ENCODE measurements around the gene DNMT3L. TPM values are rescaled to one million over a fixed set of nuclear protein-coding genes. Genes with fewer than 3 reads are reported as not detected.

Gene DNMT3L
- polyA plus RNA-seq, 1 donor (not counting 4 experiments of a cell fraction or from before 2014, with no cell fraction given): not detected

DNA sequence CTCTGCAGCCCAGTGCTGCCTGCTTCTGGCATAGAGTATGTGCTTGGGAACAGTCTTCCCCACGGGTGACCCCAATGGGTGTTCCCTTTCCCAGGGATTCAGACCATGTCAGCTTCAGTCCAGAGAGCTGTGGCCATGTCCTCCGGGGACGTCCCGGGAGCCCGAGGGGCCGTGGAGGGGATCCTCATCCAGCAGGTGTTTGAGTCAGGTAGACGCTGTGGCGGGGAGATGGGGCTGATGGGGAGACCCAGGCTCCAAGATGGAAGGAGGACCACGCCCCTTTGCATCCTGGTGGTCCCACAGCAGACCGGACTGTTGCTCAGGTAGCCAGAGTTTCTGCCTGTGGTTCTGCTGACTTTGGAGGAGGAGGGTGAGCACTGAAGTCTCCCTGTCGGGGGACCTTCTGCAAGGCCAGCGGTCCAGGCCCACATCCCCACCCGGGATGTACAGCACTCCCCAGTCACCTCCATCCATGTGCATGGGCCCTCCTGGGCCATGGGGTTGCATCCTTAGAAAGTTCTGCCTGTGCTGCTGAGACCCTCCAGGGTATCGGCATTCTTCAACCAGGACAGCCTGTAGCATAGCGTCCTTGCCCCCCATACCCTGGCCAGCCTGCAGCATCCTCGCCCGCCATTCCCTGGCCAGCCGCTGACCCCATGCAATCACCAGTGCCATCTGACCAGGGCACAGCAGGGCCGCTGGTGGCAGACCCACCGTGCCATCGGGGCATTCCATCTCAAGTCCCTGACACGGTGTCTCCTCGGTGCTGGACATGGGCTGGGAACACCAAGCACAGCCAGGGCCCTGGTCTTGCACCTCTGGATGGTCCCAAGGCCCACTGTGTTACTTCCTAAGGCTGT is 26.8 kb upstream of the DNMT3L start:
- Histone ChIP-seq H3K9me1 (ENCODE audit: control insufficient read depth, extremely low read depth, insufficient read depth, low read length) (no peaks in the 10 kb centered on the region), H3K9me3 (ENCODE audit: control insufficient read depth, low read depth, low read length) (no peaks in the 10 kb centered on the region), H3K79me2 (ENCODE audit: control insufficient read depth, insufficient read depth, low read length) (no peaks in the 10 kb centered on the region), H2AFZ (ENCODE audit: control insufficient read depth, low read length) (no peak overlapping the region), H4K20me1 (ENCODE audit: control insufficient read depth, extremely low read depth, insufficient read depth, low read length) (peaks cover 3% of the 10 kb centered on the region), H3K36me3 (ENCODE audit: control insufficient read depth in 2 of 2, extremely low read depth in 1 of 2, insufficient read depth in 2 of 2, low read length in 2 of 2) (no peaks in the 10 kb centered on the region), H3K27me3 (ENCODE audit: control insufficient read depth, extremely low read depth, insufficient read depth, low read length) (peaks cover 50% of the 10 kb centered on the region), H3K4me2 (ENCODE audit: control insufficient read depth, extremely low read depth, insufficient read depth, low read depth, low read length) (no peak overlapping the region), H3K27ac (ENCODE audit: control insufficient read depth, insufficient read depth, low read length) (no peak overlapping the region), H3K9ac (ENCODE audit: control insufficient read depth, extremely low read depth, insufficient read depth, low read length) (no peak overlapping the region), H3K4me3 (ENCODE audit: control insufficient read depth in 2 of 3, extremely low read depth in 1 of 3, insufficient read depth in 2 of 3, low read depth in 1 of 3, low read length in 3 of 3) (no peak overlapping the region), H3K4me1 (ENCODE audit: control insufficient read depth, extremely low read depth, insufficient read depth, low read length) (no peaks in the 10 kb centered on the region)
- DNase-seq (ENCODE audit: low read depth, low spot score) (no peak), FAIRE-seq (no peak)
- TF ChIP-seq, protein P1, sequence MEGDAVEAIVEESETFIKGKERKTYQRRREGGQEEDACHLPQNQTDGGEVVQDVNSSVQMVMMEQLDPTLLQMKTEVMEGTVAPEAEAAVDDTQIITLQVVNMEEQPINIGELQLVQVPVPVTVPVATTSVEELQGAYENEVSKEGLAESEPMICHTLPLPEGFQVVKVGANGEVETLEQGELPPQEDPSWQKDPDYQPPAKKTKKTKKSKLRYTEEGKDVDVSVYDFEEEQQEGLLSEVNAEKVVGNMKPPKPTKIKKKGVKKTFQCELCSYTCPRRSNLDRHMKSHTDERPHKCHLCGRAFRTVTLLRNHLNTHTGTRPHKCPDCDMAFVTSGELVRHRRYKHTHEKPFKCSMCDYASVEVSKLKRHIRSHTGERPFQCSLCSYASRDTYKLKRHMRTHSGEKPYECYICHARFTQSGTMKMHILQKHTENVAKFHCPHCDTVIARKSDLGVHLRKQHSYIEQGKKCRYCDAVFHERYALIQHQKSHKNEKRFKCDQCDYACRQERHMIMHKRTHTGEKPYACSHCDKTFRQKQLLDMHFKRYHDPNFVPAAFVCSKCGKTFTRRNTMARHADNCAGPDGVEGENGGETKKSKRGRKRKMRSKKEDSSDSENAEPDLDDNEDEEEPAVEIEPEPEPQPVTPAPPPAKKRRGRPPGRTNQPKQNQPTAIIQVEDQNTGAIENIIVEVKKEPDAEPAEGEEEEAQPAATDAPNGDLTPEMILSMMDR (optimal IDR thresholded peaks at IDR 0.05 in 1 of 3, IDR thresholded peaks at IDR 0.05 in 1 of 3, conservative IDR thresholded peaks at IDR 0.05 in 1 of 3; ENCODE audit: extremely low read depth in 1 of 3, insufficient read depth in 2 of 3, low read length in 3 of 3): no peak
- dilution Hi-C loops (cut with MboI; ENCODE audit: extremely low pct_ligation_motif_present, low sequenced_read_pairs): no loop called here

GRCh38 chr21:44286716-44287632 is 25.3 kb upstream of the DNMT3L start:
- dilution Hi-C loops (cut with MboI; ENCODE audit: extremely low pct_ligation_motif_present, low sequenced_read_pairs): no loop called here
- Histone ChIP-seq H3K36me3 (ENCODE audit: control insufficient read depth in 2 of 2, extremely low read depth in 1 of 2, insufficient read depth in 2 of 2, low read length in 2 of 2) (no peaks in the 10 kb centered on the region), H3K9ac (ENCODE audit: control insufficient read depth, extremely low read depth, insufficient read depth, low read length) (no peak overlapping the region), H3K4me1 (ENCODE audit: control insufficient read depth, extremely low read depth, insufficient read depth, low read length) (no peaks in the 10 kb centered on the region), H4K20me1 (ENCODE audit: control insufficient read depth, extremely low read depth, insufficient read depth, low read length) (peaks cover 3% of the 10 kb centered on the region), H3K27ac (ENCODE audit: control insufficient read depth, insufficient read depth, low read length) (no peak overlapping the region), H3K9me3 (ENCODE audit: control insufficient read depth, low read depth, low read length) (no peaks in the 10 kb centered on the region), H3K79me2 (ENCODE audit: control insufficient read depth, insufficient read depth, low read length) (no peaks in the 10 kb centered on the region), H2AFZ (ENCODE audit: control insufficient read depth, low read length) (no peak overlapping the region), H3K9me1 (ENCODE audit: control insufficient read depth, extremely low read depth, insufficient read depth, low read length) (no peaks in the 10 kb centered on the region), H3K4me3 (ENCODE audit: control insufficient read depth in 2 of 3, extremely low read depth in 1 of 3, insufficient read depth in 2 of 3, low read depth in 1 of 3, low read length in 3 of 3) (no peak overlapping the region), H3K4me2 (ENCODE audit: control insufficient read depth, extremely low read depth, insufficient read depth, low read depth, low read length) (no peak overlapping the region), H3K27me3 (ENCODE audit: control insufficient read depth, extremely low read depth, insufficient read depth, low read length) (peaks cover 46% of the 10 kb centered on the region)
- FAIRE-seq (no peak), DNase-seq (ENCODE audit: low read depth, low spot score) (no peak)
- TF ChIP-seq EZH2 (IDR thresholded peaks at IDR 0.05; ENCODE audit: low read length): no peak
- TF ChIP-seq, protein P1 (optimal IDR thresholded peaks at IDR 0.05 in 1 of 3, IDR thresholded peaks at IDR 0.05 in 1 of 3, conservative IDR thresholded peaks at IDR 0.05 in 1 of 3; ENCODE audit: extremely low read depth in 1 of 3, insufficient read depth in 2 of 3, low read length in 3 of 3): no peak
